Thyroid gland (tissue), 4 donors: ENCODE data around the gene NECTIN1.

Source experiments
- POLR2A ChIP-seq, 2 donors: fragments of 450-650 bp; IDR thresholded peaks; one replicate each; pipeline ENCODE4 v1.6.1; 2017; ENCODE audit warnings: antibody characterized with exemption in 2 of 2, mild to moderate bottlenecking in 2 of 2, moderate library complexity in 1 of 2
- TF ChIP-seq, protein P1 (sequence below), 6 experiments: fragments of 200-600 bp in 3 of 6; fragments of 450-650 bp in 3 of 6; sonication (generic) in 3 of 6; IDR thresholded peaks; one replicate each; pipeline ENCODE4 v1.5.1; 2016 to 2019; ENCODE audit warnings: antibody characterized with exemption in 6 of 6, mild to moderate bottlenecking in 2 of 6, inconsistent platforms in 1 of 6, moderate library complexity in 1 of 6

DNA sequence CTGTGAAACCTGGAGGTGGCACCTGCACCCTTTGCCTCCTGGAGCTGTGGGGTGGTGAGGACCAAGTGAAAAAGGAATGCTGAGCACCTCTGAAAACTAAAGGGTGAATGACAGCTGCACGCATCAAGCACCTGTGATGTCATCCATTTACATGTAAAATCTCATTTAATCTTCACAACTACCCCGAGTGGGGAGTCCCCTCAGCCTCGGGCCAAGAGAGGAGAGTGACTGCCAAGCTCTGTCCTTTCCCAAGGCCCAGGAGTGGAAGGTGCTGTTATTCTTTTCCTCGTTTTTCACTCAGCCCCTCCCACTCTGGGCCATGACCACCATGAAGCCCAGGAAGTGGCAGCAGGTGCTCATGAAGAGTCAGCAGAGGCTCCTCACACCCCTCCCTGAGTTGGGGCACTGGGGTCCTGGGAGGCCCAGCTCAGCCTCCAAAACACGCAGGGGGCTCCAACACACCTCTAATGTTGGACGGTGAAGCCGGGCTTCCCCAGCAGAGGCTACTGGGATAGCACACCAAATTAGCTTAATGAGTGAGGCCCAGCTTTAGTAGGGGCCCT is 35.7 kb downstream of the NECTIN1 start:
- TF ChIP-seq, protein P1, sequence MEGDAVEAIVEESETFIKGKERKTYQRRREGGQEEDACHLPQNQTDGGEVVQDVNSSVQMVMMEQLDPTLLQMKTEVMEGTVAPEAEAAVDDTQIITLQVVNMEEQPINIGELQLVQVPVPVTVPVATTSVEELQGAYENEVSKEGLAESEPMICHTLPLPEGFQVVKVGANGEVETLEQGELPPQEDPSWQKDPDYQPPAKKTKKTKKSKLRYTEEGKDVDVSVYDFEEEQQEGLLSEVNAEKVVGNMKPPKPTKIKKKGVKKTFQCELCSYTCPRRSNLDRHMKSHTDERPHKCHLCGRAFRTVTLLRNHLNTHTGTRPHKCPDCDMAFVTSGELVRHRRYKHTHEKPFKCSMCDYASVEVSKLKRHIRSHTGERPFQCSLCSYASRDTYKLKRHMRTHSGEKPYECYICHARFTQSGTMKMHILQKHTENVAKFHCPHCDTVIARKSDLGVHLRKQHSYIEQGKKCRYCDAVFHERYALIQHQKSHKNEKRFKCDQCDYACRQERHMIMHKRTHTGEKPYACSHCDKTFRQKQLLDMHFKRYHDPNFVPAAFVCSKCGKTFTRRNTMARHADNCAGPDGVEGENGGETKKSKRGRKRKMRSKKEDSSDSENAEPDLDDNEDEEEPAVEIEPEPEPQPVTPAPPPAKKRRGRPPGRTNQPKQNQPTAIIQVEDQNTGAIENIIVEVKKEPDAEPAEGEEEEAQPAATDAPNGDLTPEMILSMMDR (IDR thresholded peaks at IDR 0.05) = no peak
- TF ChIP-seq POLR2A (IDR thresholded peaks at IDR 0.05) = no peak
